GF-D8 (cell line): Measurements from ENCODE around the gene ZNF689.
"Not testable (repeated sequence)": the region's sequence is repeated elsewhere in the genome, so short reads cannot be mapped to it uniquely, and the experiment has no call there.

Experiments used
- DNase-seq: peaks from one replicate; lab custom pipeline; 2025; lab: John Stamatoyannopoulos, UW

ZNF689 gene

DNA sequence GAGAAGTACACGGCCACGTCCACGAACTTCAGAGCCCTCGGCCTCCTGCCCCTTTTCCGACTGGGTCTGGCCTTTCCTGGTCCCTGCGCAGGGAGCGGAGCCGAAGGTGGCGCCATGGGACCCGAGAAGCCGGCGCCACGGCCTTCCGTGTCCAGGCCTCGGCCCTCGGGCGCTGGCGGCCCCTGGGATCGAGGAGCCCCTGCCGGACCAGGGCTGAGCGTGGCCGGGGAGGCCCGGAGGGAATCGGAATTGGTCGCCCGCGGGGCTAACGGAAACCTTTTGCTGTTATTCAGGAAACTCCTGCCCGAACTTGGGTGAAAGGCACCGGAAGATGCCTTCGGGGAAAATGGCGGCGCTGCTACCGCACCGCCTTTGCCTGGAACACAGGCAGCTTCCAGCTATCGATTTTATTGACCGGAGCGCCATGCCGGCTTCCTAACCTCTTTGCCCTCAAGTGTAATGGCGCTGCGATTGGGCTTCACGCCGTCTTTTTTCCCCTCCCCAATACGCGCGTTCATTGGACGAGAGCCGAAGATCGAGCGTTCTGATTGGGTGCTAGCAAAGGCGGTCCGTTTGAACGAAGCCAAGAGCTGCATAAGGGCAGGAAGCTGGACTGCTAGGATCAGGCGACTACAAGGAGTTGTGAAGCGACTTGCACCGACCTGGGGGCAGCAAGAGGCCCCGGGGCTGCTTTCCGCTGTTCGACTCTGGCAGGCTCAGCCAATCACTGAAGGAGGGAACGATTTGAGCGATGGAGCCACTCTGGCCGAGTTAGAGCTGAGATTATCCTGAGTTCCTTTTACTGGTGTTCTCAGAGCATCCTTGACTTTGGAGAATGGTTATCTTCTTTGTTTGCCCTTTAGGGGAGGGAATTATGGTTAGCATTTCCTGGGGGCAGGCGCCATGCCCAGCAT lies at the start of gene ZNF689:
TSS of gene ZNF689 (minus strand) at position 464 of the 914 bp plus-strand sequence. CDS start at position 116, 348 bp downstream.
- DNase-seq: peak; percentile 90

DNA sequence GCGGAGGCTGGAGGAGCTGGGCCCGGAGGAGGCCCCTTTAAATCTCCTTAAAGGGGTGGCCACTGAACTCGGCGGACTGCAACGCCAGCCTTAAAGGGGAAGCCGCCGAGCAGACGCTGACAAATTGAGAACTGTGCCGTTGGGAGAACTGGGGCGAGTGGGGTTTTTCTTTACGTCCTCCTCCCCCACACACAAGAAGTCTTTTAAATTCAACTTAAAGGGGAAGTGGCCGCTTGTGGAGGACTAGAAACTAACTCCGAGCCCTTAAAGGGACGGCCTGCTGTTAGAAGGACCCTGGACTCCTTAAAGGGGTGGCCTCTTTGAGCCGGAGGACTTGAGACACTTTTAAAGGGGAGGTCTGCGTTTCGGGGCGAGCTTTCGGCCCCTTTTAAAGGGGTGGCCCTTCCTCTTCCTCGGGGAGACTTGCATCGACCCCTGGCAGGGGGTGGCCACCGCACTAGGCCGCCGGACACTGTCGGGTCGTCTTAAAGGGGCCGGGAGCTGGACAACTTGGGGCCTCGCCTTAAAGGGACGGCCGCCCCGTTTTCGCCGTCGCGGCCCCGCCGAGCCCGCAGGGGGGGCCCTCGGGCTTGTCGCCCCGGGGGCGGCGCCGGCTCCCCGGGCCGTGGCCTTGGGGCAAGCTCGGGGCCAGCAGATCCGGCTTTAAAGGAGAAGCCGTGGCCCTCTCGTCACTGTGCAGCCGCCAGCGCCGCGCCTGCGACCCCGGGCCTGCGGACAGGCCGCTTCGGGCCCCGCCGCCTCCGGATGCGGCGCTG lies 48.7 kb upstream of the ZNF689 start:
- DNase-seq: peak; percentile 97

DNA sequence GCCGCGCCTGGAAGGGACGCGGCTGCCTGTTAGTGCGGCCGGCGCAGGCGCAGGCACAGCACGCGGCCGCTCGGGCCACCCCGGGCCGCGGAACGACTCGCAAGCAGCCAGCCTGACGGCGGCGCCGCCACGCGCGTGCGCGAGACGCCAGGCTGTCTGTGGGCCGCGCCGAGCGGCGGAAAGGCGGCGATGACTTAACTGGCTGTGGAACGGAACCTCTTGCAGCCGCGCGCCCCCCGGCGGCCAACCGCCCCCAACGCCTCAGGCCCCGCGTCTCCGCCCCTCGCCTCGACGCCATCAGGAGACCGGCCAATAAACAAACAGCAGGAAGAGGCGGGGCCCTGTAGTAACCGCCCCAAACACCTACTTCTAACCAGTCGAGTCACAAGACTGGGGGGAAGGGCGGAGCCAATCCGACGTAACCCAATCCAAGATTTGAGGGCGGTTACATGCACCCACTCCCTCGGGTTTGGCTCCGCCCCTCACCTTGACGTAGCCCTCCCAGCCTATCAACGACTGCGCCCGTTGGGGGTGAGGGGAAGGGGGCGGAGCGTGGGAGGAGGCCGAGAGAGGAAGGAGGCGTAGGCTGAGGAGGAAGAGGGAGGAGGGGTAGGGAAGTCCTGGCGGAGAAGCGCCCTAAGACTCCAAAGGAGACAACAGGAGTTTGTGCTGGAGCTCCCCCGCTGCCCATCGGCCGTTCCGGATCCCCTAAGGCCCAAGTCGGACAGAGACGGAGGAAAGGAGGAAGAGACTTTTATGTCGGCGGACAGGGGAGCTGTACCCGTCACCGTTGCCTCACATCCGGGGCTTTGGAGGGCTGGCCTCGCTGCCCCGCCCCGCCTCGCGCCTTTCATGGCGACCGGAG lies 47.9 kb upstream of the ZNF689 start, which contains the start of gene FBRS:
TSS of gene FBRS (plus strand) at position 566 of the 865 bp plus-strand sequence. CDS start 1,088 bp downstream, outside the sequence.
- DNase-seq: peak; percentile 99

DNA sequence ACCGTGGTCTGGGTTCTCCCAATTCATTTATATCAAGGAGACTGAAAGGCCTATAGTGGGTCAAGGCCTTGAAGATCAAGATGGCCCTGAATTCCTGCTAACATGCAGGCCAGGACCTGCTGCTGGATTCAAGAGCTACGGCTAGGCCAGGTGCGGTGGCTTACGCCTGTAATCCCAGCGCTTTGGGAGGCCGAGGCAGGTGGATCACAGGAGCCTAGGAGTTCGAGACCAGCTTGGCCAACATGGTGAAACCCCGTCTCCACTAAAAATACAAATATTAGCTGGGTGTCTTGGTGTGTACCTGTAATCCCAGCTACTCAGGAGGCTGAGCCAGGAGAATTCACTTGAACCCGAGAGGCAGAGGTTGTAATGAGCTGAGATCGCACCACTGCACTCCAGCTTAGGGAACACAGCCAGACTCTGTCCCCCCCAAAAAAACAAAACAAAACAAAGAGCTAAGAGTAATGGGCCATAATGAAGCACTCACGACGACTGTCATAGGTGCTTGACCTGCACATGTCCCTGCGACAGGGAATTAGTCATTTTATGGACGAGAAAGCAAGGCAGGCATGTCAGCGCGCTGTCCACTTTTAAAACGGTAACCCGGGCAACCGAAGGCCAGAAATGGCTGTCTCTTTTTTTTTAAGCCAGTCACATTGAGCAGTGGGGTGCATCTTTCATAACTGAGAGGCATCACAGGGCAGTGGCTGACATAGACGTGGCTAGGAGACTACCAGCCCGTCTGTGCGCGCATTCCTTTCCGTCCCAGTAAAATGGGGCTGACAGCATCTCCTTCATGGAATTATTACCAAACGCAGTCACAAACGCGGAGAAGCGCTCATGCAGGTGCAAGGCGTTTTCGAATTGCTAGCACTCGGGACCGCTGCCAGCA lies 47.0 kb upstream of the ZNF689 start:
- DNase-seq: no peak

DNA sequence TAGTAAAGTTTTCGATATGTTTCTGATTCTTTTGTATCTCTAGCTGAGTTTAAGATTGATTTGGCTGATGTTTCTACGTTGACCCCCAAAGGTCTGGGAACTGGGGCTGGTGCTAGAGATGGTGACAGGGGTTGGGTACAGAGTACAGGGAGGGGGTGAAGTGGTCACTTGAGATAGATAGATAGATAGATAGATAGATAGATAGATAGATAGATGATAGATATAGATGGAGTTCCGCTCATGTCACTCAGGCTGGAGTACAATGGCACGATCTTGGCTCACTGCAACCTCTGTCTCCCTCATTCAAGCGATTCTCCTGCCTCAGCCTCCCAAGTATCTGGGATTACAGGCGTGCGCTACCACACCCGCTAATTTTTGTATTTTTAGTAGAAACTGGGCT lies 46.2 kb upstream of the ZNF689 start:
- no peak for DNase-seq

DNA sequence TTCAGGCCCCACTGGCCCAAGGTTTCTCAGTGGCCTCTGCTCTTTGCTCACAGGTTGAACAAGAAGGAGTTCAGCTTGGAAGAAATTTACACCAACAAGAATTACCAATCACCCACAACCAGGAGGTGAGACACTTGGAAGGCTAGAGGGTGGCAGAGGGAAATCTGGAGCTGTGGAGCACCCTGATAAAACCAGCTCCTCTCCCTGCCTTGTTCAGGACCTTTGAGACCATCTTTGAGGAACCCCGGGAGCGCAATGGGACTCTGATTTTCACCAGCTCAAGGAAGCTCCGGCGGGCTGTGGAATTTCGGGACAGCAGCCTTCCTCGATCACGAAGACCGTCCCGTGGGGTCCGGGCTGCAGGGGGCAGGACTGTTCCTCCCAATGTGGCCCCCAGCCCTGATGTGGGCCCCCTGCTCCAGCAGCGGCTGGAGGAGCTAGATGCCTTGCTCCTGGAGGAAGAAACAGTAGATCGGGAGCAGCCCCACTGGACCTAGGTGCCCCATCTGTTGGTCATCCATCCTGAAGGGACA lies 45.7 kb upstream of the ZNF689 start:
- DNase-seq: no peak

DNA sequence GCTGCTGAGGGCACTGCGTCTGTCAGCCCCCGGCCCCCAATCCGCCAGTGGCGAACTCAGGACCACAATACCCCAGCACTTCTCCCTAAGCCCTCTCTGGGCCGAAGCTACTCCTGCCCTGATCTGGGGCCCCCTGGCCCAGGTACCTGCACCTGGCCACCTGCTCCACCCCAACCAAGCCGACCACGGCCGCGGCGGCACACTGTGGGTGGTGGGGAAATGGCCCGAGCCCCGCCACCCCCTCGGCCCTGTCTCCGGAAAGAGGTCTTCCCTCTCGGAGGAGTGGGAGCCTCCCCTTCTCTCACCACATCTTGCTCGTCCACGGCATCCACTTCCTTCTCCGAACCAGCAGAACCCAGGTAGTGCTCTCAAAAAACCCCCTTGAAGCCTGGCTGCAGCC lies 44.7 kb upstream of the ZNF689 start:
- no peak for DNase-seq

DNA sequence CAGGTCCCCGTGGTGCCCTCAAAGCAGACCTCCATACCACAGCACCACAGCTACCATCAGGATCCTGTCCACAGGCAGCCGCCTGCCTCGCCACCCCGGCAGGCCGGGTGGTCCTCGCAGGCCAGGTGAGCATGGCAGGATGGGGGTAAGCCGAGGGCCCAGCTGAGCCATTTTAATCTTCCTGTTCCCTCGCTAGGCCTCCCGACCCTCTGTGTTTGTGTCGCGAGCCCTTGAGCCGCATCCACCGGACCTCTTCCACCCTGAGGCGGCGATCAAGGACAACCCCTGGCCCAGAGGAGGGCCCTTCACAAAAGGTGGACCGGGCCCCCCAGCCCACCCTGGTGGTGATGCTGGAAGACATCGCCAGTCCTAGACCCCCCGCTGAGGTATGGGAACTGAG lies 42.5 kb upstream of the ZNF689 start:
- DNase-seq: no peak

DNA sequence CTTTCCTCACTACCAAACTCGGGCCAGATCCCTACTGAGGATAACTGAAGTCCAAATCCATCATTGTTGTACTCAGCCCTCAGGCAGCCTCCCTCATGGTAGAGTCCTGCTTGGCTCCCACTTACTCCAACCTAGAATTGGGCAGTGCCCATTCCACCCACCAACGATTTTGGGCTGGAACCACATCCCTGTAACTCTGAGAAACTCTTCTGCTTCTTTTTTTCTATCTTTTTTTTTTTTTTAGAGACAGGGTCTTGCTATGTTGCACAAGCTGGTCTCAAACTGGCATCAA lies 41.8 kb upstream of the ZNF689 start:
- DNase-seq: no peak

DNA sequence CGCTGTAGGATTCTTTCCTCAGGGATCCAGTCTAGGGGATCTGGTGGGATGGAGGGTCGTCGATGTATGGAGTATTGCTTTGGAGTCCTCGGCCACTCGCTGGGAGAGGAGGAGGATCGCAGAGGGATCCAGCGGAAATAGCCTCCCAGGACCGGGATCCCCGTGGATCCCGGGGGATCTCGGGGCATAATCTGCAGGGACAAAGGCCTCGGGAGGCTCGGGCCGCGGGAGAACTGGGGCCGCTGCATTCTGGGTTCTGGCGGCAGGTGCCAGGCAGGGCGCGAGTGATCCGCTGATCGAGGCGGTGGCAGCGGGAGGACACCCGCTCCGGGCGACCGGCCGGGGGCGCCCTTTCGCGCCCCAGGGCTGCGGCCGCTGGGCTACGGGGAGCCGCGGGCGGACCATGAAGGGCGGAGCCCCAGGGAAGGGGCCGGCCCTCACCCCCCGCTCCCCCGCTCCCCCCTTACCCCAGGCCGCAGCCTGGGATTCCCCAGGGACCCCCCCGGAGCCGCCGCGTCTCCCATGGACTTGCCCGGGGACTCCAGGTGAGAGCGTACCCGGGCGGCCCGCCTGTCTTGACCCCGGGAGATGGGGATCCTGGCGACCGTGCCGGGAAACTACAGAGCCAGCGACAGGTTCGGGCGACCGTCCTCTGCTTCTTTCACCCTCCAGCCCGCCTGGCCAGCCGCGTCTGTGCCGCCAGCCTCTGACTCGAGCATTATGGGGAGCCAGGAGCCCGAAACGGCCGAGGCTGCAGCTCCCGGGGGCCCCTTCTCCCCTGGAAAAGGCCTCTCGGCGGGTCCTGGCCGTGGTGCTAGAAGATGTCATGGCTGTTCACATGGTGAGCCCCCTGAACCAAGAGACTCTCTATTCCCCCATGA lies 41.2 kb upstream of the ZNF689 start:
- peak; percentile 19 for DNase-seq

DNA sequence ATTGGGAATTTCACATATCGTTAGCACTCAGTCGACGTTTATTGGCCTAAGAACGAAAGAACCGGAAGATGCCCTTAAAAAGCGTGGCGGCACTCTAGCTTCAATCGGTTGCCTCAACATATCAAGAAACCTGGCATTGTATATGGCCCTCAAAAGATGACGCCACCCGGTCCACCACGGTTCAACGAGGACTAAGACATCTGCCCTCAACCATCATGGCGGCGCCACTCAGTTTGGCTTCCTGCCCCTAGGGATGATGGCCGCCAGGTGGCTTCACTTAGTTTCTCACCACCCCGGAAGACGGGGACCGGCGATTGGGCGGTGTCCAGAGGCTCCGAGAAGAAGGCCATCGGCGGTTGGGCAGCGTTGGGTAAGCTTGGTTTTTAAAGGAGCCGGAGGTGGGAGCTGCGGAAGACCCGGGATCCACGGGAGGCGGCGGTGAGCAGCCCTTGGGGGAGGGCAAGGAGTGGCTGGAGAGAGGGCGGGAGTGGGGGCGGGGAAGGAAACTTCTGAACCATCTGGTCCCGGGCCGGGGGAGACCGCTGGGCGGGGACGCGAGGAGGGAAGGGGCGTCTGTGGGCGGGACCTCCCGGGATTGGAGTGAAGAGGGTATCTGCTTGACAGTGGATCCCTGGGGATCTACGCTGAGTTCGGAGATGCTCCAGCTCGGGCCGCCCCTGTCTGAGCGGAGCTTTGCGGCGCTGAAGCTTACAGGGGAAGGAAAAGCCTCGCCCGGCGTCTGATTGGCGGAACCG lies 40.4 kb upstream of the ZNF689 start, which contains the start of gene PRR14:
TSS of gene PRR14 (plus strand) at position 592 of the 755 bp plus-strand sequence. CDS start 686 bp downstream, outside the sequence.
- DNase-seq: peak; percentile 98

DNA sequence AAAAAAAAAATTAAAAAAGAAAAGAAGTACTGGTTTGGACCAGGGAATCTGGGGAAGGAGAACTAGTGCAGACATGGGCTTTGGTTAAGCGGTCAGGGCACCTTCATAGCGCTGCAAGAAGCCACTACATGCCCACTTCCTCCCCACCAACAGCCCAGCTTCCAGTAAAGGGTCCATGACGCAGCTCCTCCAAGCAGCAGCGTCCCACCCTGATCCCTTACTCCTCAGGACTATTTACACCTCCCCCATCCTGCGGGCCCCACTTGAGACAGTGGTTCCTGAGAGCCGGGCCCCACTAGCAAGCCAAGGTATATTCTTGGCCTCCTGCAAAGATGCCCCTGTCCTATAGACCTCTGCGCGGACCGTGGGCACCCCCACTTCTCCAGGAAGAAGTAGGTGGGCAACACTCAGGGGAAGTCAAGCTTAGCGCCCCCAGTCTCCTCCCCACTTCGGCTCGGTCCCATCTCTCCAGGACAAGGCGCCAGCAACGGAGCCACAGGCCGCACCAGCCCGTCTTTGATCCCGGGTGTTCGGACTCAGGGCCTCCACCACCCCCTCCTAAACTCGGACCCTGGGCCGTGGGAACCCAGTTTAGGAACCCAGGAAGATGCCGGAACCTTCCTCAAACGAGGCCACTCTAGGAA lies 39.7 kb upstream of the ZNF689 start:
- peak; percentile 8 for DNase-seq

DNA sequence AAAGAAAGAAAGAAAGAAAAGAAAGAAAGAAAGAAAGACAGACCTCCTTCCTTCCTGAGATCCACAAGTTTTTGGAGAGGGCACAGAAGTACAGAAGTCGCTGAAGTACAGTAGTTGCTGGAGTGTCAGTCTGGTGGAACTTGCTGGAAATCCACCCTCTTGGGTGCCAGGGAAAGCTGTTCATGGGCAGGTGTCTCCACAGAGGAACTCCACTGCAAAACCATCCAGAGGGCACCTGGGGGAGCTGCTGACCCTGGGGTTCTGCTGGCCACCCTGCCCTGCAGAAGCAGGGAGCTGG lies 37.0 kb upstream of the ZNF689 start:
- DNase-seq: no peak

DNA sequence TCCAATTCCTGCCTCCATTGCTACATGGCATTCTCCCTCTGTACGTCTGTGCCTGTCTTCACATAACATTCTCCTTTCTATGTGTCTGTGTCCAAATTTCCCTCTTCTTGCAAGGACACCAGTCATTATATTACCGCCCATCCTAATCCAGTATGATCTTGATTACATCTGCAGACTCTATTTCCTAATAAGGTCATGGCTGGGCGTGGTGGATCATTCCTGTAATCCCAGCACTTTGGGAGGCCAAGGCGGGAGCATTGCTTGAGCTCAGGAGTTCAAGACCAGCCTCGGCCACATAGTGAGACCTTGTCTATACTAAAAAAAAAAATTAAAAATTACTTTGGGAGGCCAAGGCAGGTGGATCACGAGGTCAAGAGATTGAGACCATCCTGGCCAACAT lies 35.5 kb upstream of the ZNF689 start:
- DNase-seq: no peak

DNA sequence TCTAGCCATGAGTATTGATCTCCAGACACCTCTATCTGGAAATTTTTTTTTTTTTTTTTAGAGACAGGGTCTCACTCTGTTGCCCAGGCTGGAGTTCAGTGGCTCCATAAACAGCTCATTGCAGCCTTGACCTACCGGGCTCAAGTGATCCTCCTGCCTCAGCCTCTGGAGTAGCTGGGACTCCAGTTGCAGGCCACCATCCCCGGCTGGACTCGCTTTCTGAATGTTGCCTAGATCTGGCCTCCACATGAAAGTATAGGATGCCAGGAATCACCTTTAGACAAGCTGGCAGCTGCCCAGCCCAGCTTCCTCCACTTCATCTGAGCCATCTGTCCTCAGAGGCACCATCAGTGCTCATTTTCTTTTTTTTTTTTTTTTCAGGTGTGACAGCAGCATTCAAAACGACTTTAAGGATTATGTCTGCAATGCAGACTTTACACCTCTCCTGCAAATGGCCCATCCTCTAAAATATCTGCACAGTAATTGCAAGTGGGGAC lies 34.2 kb upstream of the ZNF689 start:
- DNase-seq: no peak

DNA sequence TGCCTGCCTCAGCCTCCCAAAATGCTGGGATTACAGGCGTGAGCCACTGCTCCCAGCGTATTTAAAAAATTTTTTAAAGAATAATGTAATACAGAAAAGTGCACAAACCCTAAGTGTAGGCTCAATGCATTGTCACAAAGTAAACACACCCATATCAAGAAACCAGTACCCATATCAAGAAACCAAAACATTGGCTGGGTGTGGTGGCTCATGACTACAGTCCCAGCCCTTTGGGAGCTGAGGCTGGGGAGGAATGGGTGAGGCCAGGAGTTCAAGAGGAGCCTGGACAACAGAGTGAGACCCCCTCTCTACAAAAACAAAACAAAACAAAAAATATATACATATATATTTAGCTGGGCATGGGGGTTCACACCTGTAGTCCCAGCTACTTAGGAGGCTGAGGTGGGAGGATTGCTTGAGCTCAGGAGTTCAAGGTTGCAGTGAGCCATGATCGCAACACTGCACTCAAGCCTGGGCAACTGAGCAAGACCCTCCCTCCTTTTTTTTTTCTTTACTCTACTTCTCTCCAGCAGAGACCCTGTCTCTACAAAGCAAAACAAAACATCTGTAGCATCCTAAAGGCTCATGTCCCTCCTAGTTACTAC lies 31.3 kb upstream of the ZNF689 start:
- no peak for DNase-seq

DNA sequence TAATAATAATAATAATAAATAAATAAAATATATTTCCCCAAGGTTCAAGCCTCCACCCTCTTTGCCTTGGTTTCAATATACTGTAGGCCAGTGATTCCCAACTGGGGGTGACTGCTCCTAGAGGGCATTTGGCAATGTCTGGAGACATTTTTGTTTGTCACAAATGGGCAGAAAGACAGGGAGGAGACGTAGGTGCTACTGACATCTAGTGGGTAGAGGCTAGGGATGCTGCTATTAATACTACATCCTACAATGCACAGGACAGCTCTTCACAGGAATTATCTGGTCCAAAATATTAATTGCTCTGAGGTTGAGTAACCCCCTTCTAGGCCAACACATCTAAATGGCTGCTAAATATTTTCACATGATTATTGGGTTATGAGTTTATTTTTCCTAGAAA lies 27.8 kb upstream of the ZNF689 start:
- DNase-seq: peak; percentile 41

DNA sequence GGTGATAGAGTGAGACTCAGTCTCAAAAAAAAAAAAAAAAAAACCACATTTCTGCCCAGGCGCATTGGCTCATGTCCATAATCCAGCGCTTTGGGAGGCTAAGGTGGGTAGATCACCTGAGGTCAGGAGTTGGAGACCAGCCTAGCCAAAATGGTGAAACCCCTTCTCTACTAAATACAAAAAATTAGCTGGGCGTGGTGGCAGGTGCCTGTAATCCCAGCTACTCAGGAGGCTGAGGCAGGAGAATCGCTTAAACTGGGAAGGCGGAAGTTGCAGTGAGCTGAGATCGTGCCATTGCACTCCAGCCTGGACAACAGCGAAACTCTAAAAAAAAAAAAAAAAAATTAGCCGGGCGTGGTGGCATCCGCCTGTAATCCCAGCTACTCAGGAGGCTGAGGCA lies 26.9 kb upstream of the ZNF689 start:
- DNase-seq: not testable (repeated sequence)
